Measurements from ENCODE around the gene XCL1. TPM values are rescaled to one million over a fixed set of nuclear protein-coding genes. Genes with fewer than 3 reads are reported as not detected.
"Not testable (repeated sequence)": the region's sequence is repeated elsewhere in the genome, so short reads cannot be mapped to it uniquely, and the experiment has no call there.

Gene XCL1
- total RNA-seq, 1 experiment from 2014 or later: 0.26 TPM

GRCh38 chr1:168535536-168535935 is 40.9 kb upstream of the XCL1 start:
- Histone ChIP-seq H3K9me3 (ENCODE audit: control insufficient read depth, low read depth, low read length) (no peaks in the 10 kb centered on the region), H3K27me3 (ENCODE audit: insufficient read depth, low read length) (no peaks in the 10 kb centered on the region), H3T11ph (ENCODE audit: low read length) (no peak overlapping the region), H3K23ac (ENCODE audit: insufficient read length, low read depth, low read length) (no peak overlapping the region), H3K56ac (ENCODE audit: insufficient read length, low read depth, low read length) (no peak overlapping the region), H3K79me2 (ENCODE audit: insufficient read depth, low read length) (no peaks in the 10 kb centered on the region), H4K5ac (ENCODE audit: insufficient read length, low read depth, low read length) (no peak overlapping the region), H2BK120ac (ENCODE audit: low read depth, low read length, poor library complexity, severe bottlenecking) (no peak overlapping the region), H4K91ac (ENCODE audit: insufficient read length, low read depth, low read length) (no peak overlapping the region), H2BK15ac (ENCODE audit: low read depth, low read length) (no peak overlapping the region), H4K8ac (replicated peaks; ENCODE audit: insufficient read length, low read depth, low read length) (no peak overlapping the region), H3K14ac (ENCODE audit: insufficient read depth, low read length) (no peak overlapping the region), H3K4ac (ENCODE audit: low read depth, low read length) (no peak overlapping the region), H2BK20ac (ENCODE audit: low read depth, low read length, poor library complexity, severe bottlenecking) (no peak overlapping the region), H3K4me1 (ENCODE audit: insufficient read depth, low read length) (no peaks in the 10 kb centered on the region), H2AFZ (ENCODE audit: low read length) (no peak overlapping the region), H2BK5ac (ENCODE audit: insufficient read length, low read length) (no peak overlapping the region), H3K27ac (ENCODE audit: insufficient read length, low read depth, low read length) (no peak overlapping the region), H3K79me1 (ENCODE audit: insufficient read depth, low read depth, low read length, poor library complexity, severe bottlenecking) (no peaks in the 10 kb centered on the region), H4K20me1 (ENCODE audit: control insufficient read depth, insufficient read depth, insufficient read length) (no peaks in the 10 kb centered on the region), H3K23me2 (ENCODE audit: insufficient read length, low read depth, low read length, poor library complexity, severe bottlenecking) (no peaks in the 10 kb centered on the region), H3K9ac (ENCODE audit: extremely low read depth, insufficient read length, low read length) (no peak overlapping the region), H2BK12ac (ENCODE audit: insufficient read length, low read depth, low read length) (no peak overlapping the region), H3K4me2 (ENCODE audit: insufficient read depth, insufficient read length, low read length) (no peak overlapping the region), H3K18ac (ENCODE audit: insufficient read length, low read depth, low read length) (no peak overlapping the region), H2AK5ac (ENCODE audit: insufficient read length, low read length) (no peak overlapping the region)
- Mint-ChIP-seq H3K9me3 (no peaks in the 10 kb centered on the region), H3K4me3 (no peak overlapping the region), H3K27ac (no peak overlapping the region), H3K27me3 (ENCODE audit: low read depth) (no peaks in the 10 kb centered on the region; the same call in 1 of the 2 replicates), H3K36me3 (ENCODE audit: insufficient read depth in 1 of 3, low read depth in 3 of 3) (no peaks in the 10 kb centered on the region), H3K4me1 (no peaks in the 10 kb centered on the region)
- WGBS (ENCODE audit: extremely low coverage, insufficient read length, low lambda C conversion rate): no CpG with 5 or more reads among the region's 1 CpG
- DNase-seq: no peak
- TF ChIP-seq CTCF (conservative IDR thresholded peaks at IDR 0.05): no peak

- H3K23me2 ChIP-seq (ENCODE audit: insufficient read length, low read depth, low read length, poor library complexity, severe bottlenecking); H2BK20ac ChIP-seq (ENCODE audit: low read depth, low read length, poor library complexity, severe bottlenecking); H3K9ac ChIP-seq (ENCODE audit: extremely low read depth, insufficient read length, low read length); H2BK120ac ChIP-seq (ENCODE audit: low read depth, low read length, poor library complexity, severe bottlenecking); H3K4ac ChIP-seq (ENCODE audit: low read depth, low read length); H3K27ac ChIP-seq (ENCODE audit: insufficient read length, low read depth, low read length); H3T11ph ChIP-seq (ENCODE audit: low read length); H3K4me3 Mint-ChIP-seq; H4K20me1 ChIP-seq (ENCODE audit: control insufficient read depth, insufficient read depth, insufficient read length); H2BK12ac ChIP-seq (ENCODE audit: insufficient read length, low read depth, low read length); H3K9me3 Mint-ChIP-seq; H3K79me1 ChIP-seq (ENCODE audit: insufficient read depth, low read depth, low read length, poor library complexity, severe bottlenecking); H3K18ac ChIP-seq (ENCODE audit: insufficient read length, low read depth, low read length); H3K56ac ChIP-seq (ENCODE audit: insufficient read length, low read depth, low read length); H3K4me2 ChIP-seq (ENCODE audit: insufficient read depth, insufficient read length, low read length); H3K27ac Mint-ChIP-seq; H2BK5ac ChIP-seq (ENCODE audit: insufficient read length, low read length); H3K27me3 Mint-ChIP-seq (ENCODE audit: low read depth); H3K27me3 ChIP-seq (ENCODE audit: insufficient read depth, low read length); H2AFZ ChIP-seq (ENCODE audit: low read length); H2AK5ac ChIP-seq (ENCODE audit: insufficient read length, low read length); H3K36me3 Mint-ChIP-seq (ENCODE audit: insufficient read depth in 1 of 3, low read depth in 3 of 3); DNase-seq; H3K79me2 ChIP-seq (ENCODE audit: insufficient read depth, low read length); H3K23ac ChIP-seq (ENCODE audit: insufficient read length, low read depth, low read length); H2BK15ac ChIP-seq (ENCODE audit: low read depth, low read length); H3K4me1 Mint-ChIP-seq; H4K5ac ChIP-seq (ENCODE audit: insufficient read length, low read depth, low read length); H3K9me3 ChIP-seq (ENCODE audit: control insufficient read depth, low read depth, low read length); H4K91ac ChIP-seq (ENCODE audit: insufficient read length, low read depth, low read length); H3K14ac ChIP-seq (ENCODE audit: insufficient read depth, low read length); H4K8ac ChIP-seq (replicated peaks; ENCODE audit: insufficient read length, low read depth, low read length); H3K4me1 ChIP-seq (ENCODE audit: insufficient read depth, low read length): not testable (repeated sequence)
- no CpG with 5 or more reads among the region's 7 CpGs for WGBS (ENCODE audit: extremely low coverage, insufficient read length, low lambda C conversion rate)
These were observed 35.6 kb upstream of the XCL1 start for GRCh38 chr1:168540798-168541197.
